ENCODE results near the gene CMTR1.
A peak's percentile ranks its signal among the peaks of the same experiment; 100 is the strongest.
"Not testable (repeated sequence)": the region's sequence is repeated elsewhere in the genome, so short reads cannot be mapped to it uniquely, and the experiment has no call there.

The CMTR1 gene

GRCh38 chr6:37495244-37495934 lies 62.4 kb downstream of the CMTR1 start:
- DNase-seq: no peak

- DNase-seq: no peak
Observed at GRCh38 chr6:37496951-37497885, 64.2 kb downstream of the CMTR1 start.

GRCh38 chr6:37499433-37500293 lies 66.6 kb downstream of the CMTR1 start, which contains the start of gene CCDC167:
TSS of gene CCDC167 (minus strand) at chr6:37499893. CDS start at chr6:37499863, 30 bp downstream.
- DNase-seq: peak; percentile 95

GRCh38 chr6:37500294-37500608 lies 67.2 kb downstream of the CMTR1 start:
- no peak for DNase-seq

- not testable (repeated sequence) for DNase-seq
Observed at GRCh38 chr6:37500904-37501303, 67.9 kb downstream of the CMTR1 start.

- DNase-seq: no peak
Observed at GRCh38 chr6:37501632-37502491, 68.8 kb downstream of the CMTR1 start.

GRCh38 chr6:37502703-37503291 lies 69.8 kb downstream of the CMTR1 start:
- no peak for DNase-seq

- DNase-seq: no peak
Observed at GRCh38 chr6:37503309-37503965, 70.4 kb downstream of the CMTR1 start.

- DNase-seq: no peak
Observed at GRCh38 chr6:37504024-37504423, 71.0 kb downstream of the CMTR1 start.

- DNase-seq: no peak
Observed at GRCh38 chr6:37506479-37506878, 73.5 kb downstream of the CMTR1 start.

- DNase-seq: no peak
Observed at GRCh38 chr6:37507077-37507476, 74.1 kb downstream of the CMTR1 start.

- DNase-seq: no peak
Observed at GRCh38 chr6:37507690-37508421, 74.8 kb downstream of the CMTR1 start.

- no peak for DNase-seq
Observed at GRCh38 chr6:37511201-37511600, 78.2 kb downstream of the CMTR1 start.

GRCh38 chr6:37511910-37512399 lies 78.9 kb downstream of the CMTR1 start:
- DNase-seq: no peak

GRCh38 chr6:37512400-37513011 lies 79.5 kb downstream of the CMTR1 start:
- no peak for DNase-seq

- no peak for DNase-seq
Observed at GRCh38 chr6:37513155-37513554, 80.1 kb downstream of the CMTR1 start.

GRCh38 chr6:37513576-37513975 lies 80.6 kb downstream of the CMTR1 start:
- DNase-seq: no peak

GRCh38 chr6:37514321-37514771 lies 81.3 kb downstream of the CMTR1 start:
- DNase-seq: no peak

GRCh38 chr6:37514837-37515236 lies 81.8 kb downstream of the CMTR1 start:
- DNase-seq: no peak

- no peak for DNase-seq
Observed at GRCh38 chr6:37515712-37516075, 82.7 kb downstream of the CMTR1 start.
